GM21360 (cell line): ENCODE data around the gene PIGN.

Experiments
- ATAC-seq: cut with Tn5 transposase; IDR thresholded peaks from one replicate; pipeline ENCODE4 v1.9.1; 2021; ENCODE audit warnings: mild to moderate bottlenecking, moderate library complexity; ENCODE audit not compliant: unreplicated experiment

The PIGN gene

GRCh38 chr18:62109676-62110075 is 77.2 kb downstream of the PIGN start:
- no peak for ATAC-seq

DNA sequence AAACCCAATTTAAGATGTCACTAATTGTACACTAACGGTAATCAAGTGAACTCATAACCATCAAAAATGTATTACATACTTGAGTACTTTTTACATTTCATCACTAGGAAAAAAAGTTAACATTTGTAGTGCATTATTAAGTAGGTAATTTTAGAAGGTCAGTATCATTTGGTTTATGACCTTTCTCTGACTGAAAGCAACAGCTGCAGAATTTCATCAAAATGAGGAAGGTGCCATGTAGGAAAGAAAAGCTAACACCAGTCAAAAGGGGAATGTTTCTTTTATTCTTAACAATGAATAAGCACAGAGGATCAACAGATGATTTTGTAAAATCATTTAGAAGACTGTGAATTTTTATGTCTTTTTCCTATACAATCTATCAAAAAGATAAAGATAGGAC is 79.0 kb downstream of the PIGN start:
- ATAC-seq, result no peak

DNA sequence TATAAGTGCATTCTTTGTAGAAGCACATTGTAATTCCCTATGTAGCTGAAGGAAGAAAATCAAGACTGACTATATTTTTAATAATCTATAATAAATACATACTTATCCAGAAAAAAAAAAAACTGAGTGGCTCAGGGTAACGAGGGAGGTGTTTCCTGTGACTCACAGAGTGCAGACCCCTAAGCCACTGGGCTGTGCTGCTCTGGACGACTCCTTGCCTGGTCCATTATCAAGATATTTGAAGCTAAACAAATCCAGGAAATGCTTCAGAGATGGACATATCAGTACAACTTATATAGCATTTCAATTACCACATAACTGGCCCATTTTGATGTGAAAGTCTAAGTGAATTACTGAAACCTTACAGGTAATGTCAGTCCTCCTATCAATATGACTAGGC is 80.6 kb downstream of the PIGN start:
- no peak for ATAC-seq

- no peak for ATAC-seq
These were observed 81.5 kb downstream of the PIGN start for GRCh38 chr18:62105376-62105775.

DNA sequence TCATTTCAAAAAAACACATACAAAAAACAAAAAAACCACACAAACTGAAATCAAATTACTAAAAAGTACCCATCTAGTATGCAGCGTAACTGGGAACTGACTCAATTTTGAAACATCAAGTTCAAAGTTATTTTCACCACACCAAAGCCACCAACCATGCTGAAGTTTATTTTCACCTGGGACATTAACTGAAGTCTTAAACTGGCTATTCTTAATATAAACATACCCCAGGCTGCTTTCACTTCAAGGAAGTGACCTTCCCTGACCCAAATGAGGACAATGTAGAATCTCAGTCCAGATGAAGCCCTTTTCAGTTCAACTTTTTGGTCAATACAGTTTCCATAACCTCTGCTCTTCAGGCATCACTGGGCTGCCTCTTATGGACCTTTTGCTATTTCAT is 84.6 kb downstream of the PIGN start:
- peak; percentile 75 for ATAC-seq

DNA sequence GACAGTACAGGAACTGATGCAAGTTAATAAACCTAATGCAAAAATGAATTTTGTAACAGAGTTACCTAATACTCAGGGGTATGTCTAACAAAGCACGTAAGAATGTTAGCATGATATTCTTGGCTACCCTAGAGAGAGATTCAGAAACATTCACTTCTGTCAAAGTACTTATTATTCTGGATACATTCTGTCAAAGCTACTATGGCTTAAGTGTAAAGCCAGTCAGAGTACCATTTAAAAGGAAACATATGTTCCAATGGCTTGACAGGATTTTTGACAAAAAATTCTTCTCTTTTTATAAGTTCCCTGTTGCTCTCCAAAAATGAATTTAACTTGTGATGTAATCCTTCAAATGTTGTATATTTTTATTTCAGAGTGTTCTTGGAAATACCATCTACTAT is 85.5 kb downstream of the PIGN start:
- no peak for ATAC-seq

DNA sequence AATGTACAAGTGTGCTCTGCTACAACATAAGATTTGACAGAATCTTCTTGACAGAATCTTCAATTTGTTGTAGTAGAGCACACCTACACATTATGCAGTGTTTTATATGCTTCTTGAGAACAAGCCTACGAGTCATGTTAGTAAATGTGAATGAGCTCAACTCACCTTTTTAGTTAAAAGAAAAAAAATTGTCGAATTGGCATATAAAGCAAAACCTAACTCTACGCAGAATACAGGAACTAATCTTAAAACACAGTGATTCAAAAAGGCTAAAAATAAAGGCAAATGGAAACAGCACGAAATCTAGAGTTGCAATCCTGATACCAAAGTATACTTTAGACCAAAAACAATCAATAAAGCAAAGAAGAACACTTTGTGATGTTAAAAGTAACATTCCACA is 87.9 kb downstream of the PIGN start:
- no peak for ATAC-seq

DNA sequence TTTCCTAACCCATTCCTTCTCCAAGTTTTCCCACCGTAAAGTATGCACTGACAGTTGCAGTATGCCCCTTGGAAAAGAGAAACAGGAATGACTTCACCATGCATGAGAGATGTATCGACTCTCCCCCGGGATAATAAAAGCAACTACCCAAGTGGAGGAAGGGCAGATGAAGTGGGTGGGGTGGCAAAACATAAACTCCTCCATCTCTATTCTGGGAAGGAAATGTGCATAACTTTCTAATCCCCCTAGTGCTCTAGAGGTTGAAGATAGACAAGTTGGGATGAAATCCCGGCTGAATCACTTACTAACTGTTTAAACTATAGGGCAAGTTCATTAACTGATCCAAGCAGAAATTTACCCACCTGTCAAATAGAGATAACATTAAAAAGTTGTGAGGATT is 89.2 kb downstream of the PIGN start:
- ATAC-seq, result no peak

GRCh38 chr18:62091487-62092120 is 95.3 kb downstream of the PIGN start:
- no peak for ATAC-seq

DNA sequence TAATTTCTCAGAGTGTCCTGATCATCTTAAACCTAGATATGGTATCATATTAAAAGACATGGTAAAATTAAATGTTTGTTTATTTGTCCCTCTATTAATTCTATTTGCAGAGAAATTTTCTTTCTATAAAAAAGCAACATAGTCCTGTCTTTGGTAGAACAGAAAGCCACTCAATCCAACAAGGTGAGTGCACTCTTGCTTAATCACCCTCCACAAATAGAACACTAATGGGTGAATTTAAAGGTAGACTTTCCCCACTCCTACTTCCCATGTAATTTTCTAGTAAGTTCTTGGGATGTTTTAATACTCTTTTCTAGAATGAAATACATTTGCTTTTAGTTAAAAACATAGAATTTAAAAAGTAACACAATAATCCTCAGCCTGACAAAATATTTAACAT is 97.7 kb downstream of the PIGN start:
- ATAC-seq, result no peak

DNA sequence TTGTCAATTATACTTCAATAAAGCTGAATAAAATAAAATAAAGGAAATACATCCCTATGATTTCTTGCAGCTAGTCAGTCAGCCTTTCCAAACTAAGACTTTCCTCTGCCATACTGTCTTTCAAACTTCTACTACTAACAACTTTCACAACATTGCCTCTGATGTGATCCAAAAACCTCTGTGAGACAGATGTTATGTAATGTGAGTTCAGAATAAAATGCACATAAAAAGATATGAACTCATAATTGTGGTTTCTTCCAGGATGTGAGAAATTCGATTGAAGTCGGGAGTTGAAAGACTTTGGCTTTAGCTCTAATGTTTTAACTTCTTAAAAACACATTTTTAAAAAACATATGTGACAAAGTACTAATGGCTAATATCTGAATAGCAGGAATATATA is 98.7 kb downstream of the PIGN start:
- no peak for ATAC-seq

- ATAC-seq, result no peak
These were observed 101.1 kb downstream of the PIGN start for GRCh38 chr18:62085756-62086155.

DNA sequence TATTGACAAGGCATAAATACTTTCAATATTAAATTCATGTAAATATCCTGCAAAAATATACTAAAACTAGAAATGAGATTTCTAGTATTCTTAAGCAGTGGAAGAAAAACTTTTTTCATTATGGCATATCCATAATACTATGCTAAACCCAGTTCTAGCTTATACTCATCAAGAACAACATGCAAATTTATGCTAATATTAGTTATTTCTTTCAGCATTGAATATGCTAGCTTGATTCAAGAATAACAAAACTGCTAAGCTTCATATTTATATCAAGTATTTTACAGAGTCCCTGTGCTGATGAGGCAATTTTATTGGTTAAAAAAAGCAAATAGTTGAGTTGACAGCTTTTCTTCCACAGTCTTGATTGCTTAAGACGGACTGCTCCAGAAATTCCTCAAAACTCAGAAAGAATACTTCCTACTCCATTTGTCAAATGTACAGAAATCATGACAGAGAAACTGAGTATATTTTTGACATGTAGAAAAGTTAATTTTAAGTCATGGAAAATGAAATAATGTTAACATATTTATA is 105.0 kb downstream of the PIGN start:
- ATAC-seq, result no peak

DNA sequence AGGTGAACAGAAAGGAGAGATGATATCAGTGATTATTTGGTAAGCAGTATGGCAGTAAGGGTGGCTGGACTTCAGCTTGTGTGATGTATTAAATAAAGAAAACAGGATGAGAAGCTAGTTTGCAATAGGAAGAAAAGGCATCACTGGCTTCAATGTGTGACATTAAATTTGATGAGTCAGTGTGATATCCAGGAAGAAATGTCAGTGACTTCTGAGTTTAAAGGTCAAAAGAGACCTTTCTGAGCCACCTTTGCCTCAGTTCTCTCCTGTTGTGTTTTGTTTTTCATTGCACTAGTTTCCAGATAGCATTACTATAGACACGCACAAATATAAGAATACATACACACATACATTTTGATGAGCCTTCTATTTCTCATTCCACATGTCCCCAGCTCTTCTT is 105.6 kb downstream of the PIGN start:
- ATAC-seq, result no peak

- ATAC-seq, result no peak
These were observed 106.5 kb downstream of the PIGN start for GRCh38 chr18:62080172-62080900.

DNA sequence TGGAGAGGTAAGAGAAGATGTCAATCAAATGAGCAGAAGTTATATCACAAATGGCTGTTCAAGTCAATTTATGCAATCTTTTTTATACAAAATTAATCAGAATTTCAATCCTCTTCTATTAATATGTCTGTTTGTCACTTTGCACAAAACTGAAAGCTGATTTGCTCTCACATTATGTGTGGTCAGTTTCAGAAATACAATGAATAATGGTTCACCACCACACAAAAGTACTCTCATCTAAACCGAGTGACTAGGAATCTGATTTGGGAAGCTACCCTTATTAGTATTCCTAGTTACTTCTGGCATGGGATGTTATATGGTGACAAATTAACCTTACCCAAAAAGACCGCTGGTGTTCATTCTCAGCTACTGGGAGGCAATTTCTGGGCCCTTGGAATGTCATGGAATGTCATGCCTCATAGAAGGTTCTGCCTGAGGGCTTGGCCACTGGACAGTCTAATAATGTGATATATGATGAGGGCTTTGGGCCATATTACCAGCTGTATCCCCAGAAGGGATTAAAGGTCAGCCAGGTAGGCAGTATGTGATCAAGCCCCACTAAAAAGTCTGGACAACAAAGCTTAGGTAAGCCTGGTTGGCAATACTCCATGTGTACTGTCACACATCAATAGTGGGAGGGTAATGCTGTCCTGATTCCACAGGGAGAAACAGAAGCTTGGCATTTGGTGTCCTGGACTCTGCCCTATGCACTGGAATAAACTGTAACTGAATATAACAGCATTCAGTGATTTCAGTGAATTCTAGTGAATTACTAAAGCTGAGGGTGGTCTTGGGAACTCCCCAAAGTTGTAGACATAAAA is 113.2 kb downstream of the PIGN start:
- ATAC-seq, result no peak

DNA sequence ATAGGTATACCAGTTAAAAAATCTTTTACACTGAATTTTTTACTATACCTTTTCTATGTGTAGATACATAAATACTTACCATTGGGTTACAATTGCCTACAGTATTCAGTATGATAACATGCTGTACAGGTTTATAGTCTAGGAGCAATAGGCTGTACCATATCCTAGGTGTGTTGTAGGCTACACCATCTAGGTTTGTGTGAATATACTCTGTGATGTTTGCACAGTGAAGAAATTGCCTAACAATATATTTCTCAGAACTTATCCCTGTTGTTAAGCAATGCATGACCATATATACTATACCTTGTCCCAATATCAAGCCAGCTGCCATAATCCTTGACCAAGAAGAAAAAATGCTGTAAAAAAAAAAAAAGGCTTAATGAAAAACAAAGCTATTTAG is 114.5 kb downstream of the PIGN start:
- no peak for ATAC-seq

DNA sequence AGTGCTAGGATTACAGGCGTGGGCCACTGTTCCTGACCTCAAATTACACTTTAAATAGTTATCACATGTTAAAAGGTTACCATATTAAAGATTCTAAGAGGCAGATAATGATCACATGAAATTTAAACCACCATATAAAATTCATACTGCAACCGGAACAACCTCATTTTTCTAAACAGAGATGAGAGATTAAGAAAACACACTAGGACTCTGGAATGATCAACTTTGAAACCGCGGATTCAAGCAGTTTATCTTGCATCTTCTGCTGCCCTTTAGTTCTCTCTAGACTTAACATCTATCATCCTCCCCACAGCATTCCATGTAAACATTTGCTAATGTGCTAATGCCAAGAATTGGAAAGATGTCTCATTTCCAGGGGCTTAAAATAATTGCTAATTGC is 115.8 kb downstream of the PIGN start:
- ATAC-seq, result no peak

DNA sequence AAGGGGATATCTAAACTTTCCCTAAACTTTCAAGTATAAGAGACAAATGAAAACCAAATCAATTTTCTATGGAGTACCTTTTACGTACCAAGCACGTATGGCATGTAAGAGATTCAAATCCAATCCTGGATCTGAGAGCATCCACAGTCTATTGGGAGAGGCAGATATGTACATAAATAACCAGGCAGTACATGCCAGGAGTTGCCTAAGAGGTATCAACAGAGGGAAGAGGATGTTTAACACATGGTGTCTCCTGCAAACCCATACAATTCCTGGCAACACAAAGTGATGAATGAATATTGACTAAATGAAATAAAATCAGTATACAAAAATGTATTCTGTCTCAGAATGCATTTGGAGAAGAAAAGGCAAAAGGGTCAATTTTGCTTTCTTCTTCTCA is 116.6 kb downstream of the PIGN start:
- ATAC-seq, result no peak

- ATAC-seq, result no peak
These were observed 117.3 kb downstream of the PIGN start for GRCh38 chr18:62069556-62069955.

- ATAC-seq, result no peak
These were observed 120.6 kb downstream of the PIGN start for GRCh38 chr18:62066102-62066818.
